GM12872 (cell line): ENCODE measurements around the gene PTF1A.

Experiments used
- CTCF ChIP-seq: IDR thresholded peaks from 3 replicates; pipeline ENCODE4 v1.5.1; 2011; ENCODE audit warnings: low read depth, mild to moderate bottlenecking, low read length, moderate library complexity; ENCODE audit not compliant: insufficient read depth

The PTF1A gene

GRCh38 chr10:23155169-23155568 lies 36.9 kb upstream of the PTF1A start:
- TF ChIP-seq CTCF: no peak

- no peak for TF ChIP-seq CTCF
Observed at GRCh38 chr10:23156447-23157150, 35.5 kb upstream of the PTF1A start.

DNA sequence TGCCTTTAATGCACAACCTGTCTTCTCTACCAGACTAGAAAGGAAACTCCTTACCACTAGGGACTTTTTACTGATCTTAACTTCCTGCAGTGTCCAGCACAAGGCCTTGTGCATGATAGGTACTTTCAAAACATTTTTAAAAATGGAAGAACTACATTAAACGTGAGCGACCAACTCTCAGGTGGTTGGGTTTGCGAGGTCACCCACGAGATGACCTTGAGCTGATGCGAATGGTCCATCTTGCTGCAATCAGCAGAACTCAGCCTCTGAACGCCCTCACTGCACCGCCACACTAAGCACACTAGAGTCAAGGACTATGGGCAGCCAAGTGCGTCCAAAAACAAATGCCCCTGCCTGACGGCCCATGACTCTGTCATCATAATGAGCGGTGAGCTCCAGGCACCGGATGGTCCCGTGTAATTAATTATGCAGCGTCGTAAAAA lies 34.9 kb upstream of the PTF1A start:
- TF ChIP-seq CTCF: no peak

GRCh38 chr10:23157691-23158369 lies 34.3 kb upstream of the PTF1A start:
- peak; percentile 56 for TF ChIP-seq CTCF

GRCh38 chr10:23158370-23158769 lies 33.7 kb upstream of the PTF1A start:
- peak; percentile 92 for TF ChIP-seq CTCF

DNA sequence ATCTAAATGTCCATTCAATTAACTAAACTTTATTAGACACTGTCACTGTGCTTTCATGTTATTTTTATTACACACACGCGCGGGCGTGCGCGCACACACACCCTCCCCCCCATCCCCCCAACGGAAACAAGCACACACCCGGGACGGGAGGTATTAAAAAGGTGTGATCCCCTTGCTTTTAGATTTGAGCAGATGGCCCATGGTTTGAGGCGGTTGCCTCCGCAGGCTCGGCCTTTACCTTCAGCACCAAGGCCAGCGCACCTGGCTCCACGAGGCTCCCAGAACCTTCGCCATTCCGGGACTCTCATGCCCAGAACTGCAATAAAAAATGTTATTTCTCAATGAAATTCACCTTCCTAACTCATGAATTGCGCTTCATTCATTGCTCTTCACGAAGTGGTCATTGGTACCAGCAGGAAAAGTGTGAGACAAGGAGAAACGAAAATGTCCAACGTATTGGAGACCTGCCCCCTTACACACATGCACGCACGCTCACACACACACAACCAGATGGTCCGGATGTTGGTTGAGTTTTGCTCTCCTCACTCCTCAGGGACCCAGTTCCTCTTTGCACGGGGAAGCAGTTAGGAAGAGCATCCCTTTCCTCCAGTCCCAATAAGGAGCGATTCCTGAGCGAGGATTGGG lies 20.8 kb upstream of the PTF1A start:
- no peak for TF ChIP-seq CTCF

- TF ChIP-seq CTCF: no peak
Observed at GRCh38 chr10:23172429-23173213, 19.5 kb upstream of the PTF1A start.
